SW 1271 (cell line): Measurements from ENCODE around the gene SYT5.
A peak's percentile ranks its signal among the peaks of the same experiment; 100 is the strongest.
"Not testable (repeated sequence)": the region's sequence is repeated elsewhere in the genome, so short reads cannot be mapped to it uniquely, and the experiment has no call there.

ENCODE experiments used
- DNase-seq, 2 experiments: peaks; one replicate each; lab custom pipeline; 2025; lab: John Stamatoyannopoulos, UW

Gene SYT5

DNA sequence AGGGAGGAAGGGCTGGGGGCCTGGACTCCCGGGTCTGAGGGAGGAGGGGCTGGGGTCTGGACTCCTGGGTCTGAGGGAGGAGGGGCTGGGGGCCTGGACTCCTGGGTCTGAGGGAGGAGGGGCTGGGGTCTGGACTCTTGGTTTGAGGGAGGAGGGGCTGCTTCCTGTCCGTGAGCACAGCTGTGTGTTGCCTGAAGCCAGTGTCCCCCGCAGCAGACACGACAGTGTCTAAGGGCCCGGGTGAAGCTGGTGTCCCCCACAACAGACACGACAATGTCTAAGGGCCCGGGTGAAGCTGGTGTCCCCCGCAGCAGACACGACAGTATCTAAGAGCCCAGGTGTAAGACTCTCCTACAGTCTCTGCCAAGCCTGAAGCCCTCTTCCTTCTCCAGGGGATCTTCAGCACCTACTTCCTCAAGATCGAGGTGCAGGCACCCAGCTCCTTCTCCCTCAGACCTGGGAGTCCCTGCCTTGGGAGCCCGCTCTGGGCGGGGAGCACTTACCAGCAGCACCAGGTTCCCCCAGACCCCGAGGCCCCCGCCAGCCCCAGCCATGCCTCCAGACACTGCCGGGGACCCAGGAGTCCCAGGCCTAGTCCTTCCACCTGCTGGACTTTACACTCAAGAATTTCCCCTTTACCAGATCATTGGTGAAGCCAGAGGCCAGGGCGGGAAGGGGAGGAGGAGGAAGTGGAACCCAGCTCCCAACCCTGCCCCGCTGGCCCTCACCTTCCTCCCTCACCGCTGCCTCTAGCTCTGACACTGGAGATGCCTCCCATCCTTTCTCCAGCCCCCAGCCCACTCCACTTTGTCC, 29.0 kb upstream of the SYT5 start, which contains the start of gene PTPRH:
Gene PTPRH (minus strand): TSS at position 622 of the 813 bp plus-strand sequence. CDS start 68 bp downstream, at position 554.
- peak in 1 of 2 experiments; percentile 25 for DNase-seq

DNA sequence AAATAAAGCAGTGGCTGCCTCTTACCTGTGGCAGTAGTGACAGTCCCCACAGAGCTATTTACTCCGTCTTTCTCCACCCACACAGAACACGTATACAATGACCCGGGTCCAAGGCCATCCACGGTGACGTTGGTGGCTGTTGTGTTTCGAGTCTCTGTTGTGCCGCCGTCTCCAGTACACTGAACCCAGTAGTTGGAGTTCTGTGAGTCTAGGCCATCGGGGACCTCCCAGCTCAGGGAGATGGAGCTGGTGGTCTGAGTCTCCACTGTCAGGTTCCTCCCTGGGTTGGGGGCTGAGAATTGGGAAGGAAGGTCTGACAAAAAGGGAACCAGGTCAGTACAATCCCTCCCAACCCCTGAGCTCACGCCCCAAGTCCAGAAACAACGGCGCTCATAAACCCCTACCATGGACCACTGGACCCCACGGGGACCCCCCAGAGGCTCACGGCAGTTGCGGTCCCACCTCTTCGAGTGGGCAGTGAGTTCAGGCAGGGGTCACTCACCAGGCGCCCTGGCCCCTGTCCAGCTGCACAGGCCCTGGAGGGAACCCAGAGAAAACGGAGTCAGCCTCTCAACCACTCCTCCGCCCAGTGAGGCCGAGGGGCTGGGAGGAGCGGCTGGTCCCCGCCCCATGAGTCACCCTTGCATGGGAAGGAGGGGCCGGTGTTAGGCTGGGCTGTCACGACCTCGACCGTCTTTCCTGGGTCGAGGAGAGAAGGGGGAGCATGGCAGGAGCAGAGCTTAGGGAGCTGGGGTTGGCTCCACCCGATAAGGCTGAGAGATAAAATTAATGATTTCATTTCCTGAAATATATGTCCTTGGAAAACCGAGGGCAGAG, 26.8 kb upstream of the SYT5 start:
- DNase-seq: peak; percentile 59 to 79

DNA sequence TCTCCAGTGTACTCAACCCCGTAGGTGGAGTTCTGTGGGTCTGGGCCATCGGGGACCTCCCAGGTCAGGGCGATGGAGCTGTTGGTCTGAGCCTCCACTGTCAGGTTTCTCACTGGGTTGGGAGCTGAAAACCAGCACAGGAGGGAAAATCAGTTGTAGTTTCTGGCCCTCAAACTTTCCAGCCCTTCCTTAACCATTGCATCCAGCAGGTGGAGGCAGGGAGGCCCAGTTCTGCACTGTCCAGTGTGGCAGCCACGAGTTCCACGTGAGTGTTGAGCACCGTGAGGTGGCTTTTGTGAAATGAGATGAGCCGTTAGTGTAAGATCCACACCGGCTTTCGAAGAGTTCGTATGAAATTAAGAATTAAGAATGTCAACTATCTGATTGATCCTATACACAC, 22.1 kb upstream of the SYT5 start:
- DNase-seq: not testable (repeated sequence)

- DNase-seq: no peak
Measured at GRCh38 chr19:55199620-55200204, 19.6 kb upstream of the SYT5 start.

DNA sequence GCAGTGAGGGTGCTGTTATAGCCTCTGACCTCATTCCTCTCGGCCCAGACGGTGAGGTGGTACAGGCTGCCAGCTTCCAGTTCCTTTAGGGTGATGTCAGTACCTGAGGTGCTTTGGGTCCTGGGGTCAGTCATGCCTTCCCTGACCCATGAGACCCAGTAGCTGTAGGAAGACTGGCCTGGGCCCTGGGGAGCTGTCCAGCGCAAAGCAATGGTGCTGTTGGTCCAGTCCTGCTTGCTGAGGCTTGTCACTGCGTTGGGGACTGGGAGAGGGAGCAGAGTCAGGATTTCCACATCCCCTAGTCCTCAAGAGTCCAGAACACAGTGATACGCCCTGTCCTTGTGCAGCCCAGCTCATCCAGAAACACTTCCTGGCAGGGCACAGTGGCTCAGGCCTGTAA, 18.6 kb upstream of the SYT5 start:
- DNase-seq: no peak

GRCh38 chr19:55197528-55197927, 17.4 kb upstream of the SYT5 start:
- peak in 1 of 2 experiments; percentile 22 for DNase-seq

DNA sequence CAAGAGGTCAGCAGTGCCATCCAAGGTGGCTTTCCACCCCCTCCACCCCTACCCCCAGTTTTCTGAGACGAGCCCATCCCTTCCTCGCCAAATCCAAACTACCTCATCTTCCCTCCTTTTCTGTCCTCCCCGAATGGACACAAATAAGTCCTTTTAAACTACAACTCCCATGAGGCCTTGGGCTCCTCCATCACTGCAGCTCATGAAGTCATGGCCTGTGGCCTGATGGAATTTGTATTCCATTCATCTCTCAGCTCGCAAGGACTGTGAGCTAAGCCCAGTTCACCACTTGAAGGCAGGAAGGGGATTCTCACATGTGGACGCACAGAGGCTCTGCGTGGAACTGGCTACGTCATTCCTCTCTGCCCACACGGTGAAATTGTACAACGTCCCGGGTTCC, 16.7 kb upstream of the SYT5 start:
- DNase-seq: no peak

DNA sequence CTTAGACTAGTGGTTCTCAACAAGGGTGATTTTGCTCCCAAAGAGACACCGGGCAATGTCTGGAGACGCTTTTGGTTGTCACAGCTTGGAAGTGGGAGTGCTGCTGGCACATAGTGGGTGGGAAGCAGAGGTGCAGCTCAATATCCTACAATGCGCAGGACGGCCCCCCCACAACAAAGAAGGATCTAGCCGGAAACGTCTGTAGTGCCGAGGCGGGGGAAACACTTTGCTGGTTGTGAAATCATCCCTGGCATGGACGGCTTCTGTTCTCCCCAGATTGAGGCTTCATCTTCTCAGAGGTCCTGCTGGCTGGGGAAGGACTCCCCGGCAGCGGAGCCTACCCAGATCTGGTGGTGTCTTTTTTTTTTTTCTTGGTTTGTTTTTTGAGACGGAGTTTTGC, 13.4 kb upstream of the SYT5 start:
- DNase-seq: no peak

DNA sequence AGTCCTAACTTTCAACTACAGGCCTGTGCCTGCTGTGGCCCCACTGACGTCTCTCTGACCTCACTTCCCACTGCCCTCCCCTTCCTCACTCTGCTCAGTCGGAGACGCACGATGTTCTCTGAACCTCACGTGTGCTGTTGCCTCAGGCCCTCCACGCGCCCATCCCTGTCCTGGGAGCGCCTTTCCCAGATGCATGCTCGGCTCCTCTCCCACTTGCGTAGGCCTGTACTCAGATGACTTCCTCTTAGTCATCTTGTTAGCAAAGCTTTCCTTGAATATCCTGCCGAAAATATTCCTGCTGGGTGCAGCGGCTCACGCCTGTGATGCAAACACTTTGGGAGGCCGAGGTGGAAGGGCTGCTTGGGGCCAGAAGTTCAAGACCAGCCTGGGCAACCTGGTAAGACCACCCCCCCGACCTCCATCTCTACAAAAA, 9.3 kb upstream of the SYT5 start:
- peak; percentile 74 to 92 for DNase-seq

DNA sequence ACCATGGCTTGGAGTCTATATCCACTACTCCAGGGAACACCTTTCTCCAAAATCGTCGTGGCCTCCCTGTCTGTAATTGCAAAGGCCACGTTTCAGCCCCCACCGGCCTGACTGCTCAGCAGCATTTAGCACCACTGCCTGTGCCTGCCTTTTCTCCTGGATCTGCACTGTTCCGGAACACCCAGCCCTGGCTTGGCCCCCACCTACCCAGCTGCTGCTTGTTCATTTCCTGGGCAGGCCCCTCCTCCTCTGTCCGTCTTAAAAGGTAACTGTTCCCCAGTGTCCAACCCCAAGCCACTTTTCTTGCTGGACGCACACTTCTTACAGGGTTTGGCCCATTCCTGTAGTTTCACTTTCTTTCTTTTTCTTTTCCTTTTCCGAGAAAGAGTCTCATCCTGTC, 8.5 kb upstream of the SYT5 start:
- peak in 1 of 2 experiments; percentile 4 for DNase-seq

- no peak for DNase-seq
Measured at GRCh38 chr19:55186080-55186479, 6.0 kb upstream of the SYT5 start.

DNA sequence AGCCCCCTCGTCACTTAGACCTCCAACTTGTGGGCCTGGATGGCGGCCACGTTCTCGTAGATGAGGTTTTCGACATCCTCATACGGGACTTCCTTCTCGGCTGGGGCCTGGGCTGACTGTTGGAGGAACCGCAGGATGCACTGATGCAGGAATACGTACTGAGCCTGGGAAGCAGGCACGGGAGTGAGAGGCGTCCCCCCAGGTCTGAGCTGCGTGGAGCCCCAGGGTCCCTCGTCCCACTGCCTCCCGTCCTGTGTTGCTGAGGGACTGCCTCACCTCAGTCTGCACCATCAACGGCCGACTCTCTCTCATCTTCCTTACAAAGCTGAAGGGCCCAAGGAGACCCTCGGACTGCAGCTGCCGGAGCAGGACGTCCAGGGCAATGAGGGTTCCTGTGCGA, 1.7 kb upstream of the SYT5 start:
- DNase-seq: no peak

- DNase-seq: peak in 1 of 2 experiments; percentile 74
Measured at GRCh38 chr19:55178781-55179599, 1.1 kb downstream of the SYT5 start.

- DNase-seq: peak in 1 of 2 experiments; percentile 11
Measured at GRCh38 chr19:55176076-55176475, 4.0 kb downstream of the SYT5 start.

- DNase-seq: no peak
Measured at GRCh38 chr19:55175117-55175867, 4.8 kb downstream of the SYT5 start.

GRCh38 chr19:55174425-55175116, 5.5 kb downstream of the SYT5 start:
- no peak for DNase-seq

GRCh38 chr19:55173714-55174409, 6.2 kb downstream of the SYT5 start:
- peak; percentile 60 to 87 for DNase-seq

- no peak for DNase-seq
Measured at GRCh38 chr19:55173186-55173713, 6.8 kb downstream of the SYT5 start.

- no peak for DNase-seq
Measured at GRCh38 chr19:55172741-55173140, 7.3 kb downstream of the SYT5 start.
